Hepatocyte (in vitro differentiated cells): ENCODE data around the gene HOXC4. TPM values are rescaled to one million over a fixed set of nuclear protein-coding genes. Genes with fewer than 3 reads are reported as not detected.

Experiments used
- DNase-seq: peaks from one replicate; pipeline ENCODE4 v3.0.0-alpha.2; 2016; ENCODE audit warnings: low spot score
- H2AFZ ChIP-seq: fragments of 200-600 bp; sonication (generic); 2 replicates; pipeline ENCODE4 v1.6.0; 2016; ENCODE audit warnings: antibody characterized with exemption, mild to moderate bottlenecking
- H3K27ac ChIP-seq: fragments of 200-600 bp; sonication (generic); 2 replicates; pipeline ENCODE4 v1.5.1; 2016; ENCODE audit warnings: mild to moderate bottlenecking
- H3K27me3 ChIP-seq: fragments of 200-600 bp; sonication (generic); 2 replicates; pipeline ENCODE4 v1.6.1; 2016
- H3K36me3 ChIP-seq: fragments of 200-600 bp; sonication (generic); replicated peaks from 2 replicates; pipeline ENCODE4 v1.5.1; 2016; ENCODE audit warnings: low read depth; ENCODE audit not compliant: insufficient read depth
- H3K4me1 ChIP-seq: fragments of 200-600 bp; sonication (generic); 2 replicates; pipeline ENCODE4 v1.5.1; 2016; ENCODE audit warnings: mild to moderate bottlenecking, moderate library complexity; ENCODE audit not compliant: insufficient read depth
- H3K4me2 ChIP-seq: fragments of 200-600 bp; sonication (generic); 2 replicates; pipeline ENCODE4 v1.6.0; 2016
- H3K4me3 ChIP-seq: fragments of 200-600 bp; sonication (generic); 2 replicates; pipeline ENCODE4 v1.5.1; 2016; ENCODE audit warnings: mild to moderate bottlenecking
- H3K79me2 ChIP-seq: fragments of 200-600 bp; sonication (generic); 2 replicates; pipeline ENCODE4 v1.6.0; 2017; ENCODE audit warnings: mild to moderate bottlenecking
- H3K9me2 ChIP-seq: fragments of 200-600 bp; sonication (generic); replicated peaks from 2 replicates; pipeline ENCODE4 v1.6.0; 2017; ENCODE audit warnings: mild to moderate bottlenecking; ENCODE audit not compliant: insufficient read depth
- H3K9me3 ChIP-seq: fragments of 200-600 bp; sonication (generic); 2 replicates; pipeline ENCODE4 v1.5.1; 2016; ENCODE audit warnings: low read depth, mild to moderate bottlenecking
- H4K20me1 ChIP-seq: fragments of 200-600 bp; sonication (generic); 2 replicates; pipeline ENCODE4 v1.6.0; 2016; ENCODE audit warnings: mild to moderate bottlenecking; ENCODE audit not compliant: insufficient read depth, poor library complexity, severe bottlenecking
- EZH2 ChIP-seq: fragments of 200-600 bp; sonication (generic); IDR thresholded peaks from 2 replicates; pipeline ENCODE4 v1.6.1; 2016; ENCODE audit warnings: antibody characterized with exemption, mild to moderate bottlenecking, borderline replicate concordance
- EZH2phosphoT487 ChIP-seq: fragments of 200-600 bp; sonication (generic); IDR thresholded peaks from one replicate; pipeline ENCODE4 v1.6.1; 2018; ENCODE audit warnings: antibody characterized with exemption, mild to moderate bottlenecking, low read depth, moderate library complexity; ENCODE audit not compliant: unreplicated experiment, severe bottlenecking
- WGBS: methylation state at CpG from one replicate; pipeline ENCODE4 v1.1.6; 2016; ENCODE audit warnings: low lambda C conversion rate; ENCODE audit errors: missing lambda C conversion rate; 5-methylcytosine and 5-hydroxymethylcytosine counted together
- polyA plus RNA-seq: library from polyadenylated mRNA; unstranded; fragments of >200 nt; fragmentation: Nextera tagmentation; extraction: Ambion mirVana; gene quantifications from 2 replicates; pipeline ENCODE4 v1.2.1, GENCODE V29; 2016
- total RNA-seq: library from RNA; depleted of rRNA; stranded (reverse); fragments of >200 nt; gene quantifications from 2 replicates; pipeline ENCODE4 v1.2.3, GENCODE V29; 2014
- TF ChIP-seq, protein P1 (sequence below): fragments of 200-600 bp; sonication (generic); IDR thresholded peaks from 2 replicates; pipeline ENCODE4 v1.5.1; 2016; ENCODE audit warnings: antibody characterized with exemption, mild to moderate bottlenecking; ENCODE audit not compliant: poor library complexity

The HOXC4 gene
- total and polyA plus RNA-seq, 2 experiments from 2014 or later: 2.1 to 4.4 TPM

DNA sequence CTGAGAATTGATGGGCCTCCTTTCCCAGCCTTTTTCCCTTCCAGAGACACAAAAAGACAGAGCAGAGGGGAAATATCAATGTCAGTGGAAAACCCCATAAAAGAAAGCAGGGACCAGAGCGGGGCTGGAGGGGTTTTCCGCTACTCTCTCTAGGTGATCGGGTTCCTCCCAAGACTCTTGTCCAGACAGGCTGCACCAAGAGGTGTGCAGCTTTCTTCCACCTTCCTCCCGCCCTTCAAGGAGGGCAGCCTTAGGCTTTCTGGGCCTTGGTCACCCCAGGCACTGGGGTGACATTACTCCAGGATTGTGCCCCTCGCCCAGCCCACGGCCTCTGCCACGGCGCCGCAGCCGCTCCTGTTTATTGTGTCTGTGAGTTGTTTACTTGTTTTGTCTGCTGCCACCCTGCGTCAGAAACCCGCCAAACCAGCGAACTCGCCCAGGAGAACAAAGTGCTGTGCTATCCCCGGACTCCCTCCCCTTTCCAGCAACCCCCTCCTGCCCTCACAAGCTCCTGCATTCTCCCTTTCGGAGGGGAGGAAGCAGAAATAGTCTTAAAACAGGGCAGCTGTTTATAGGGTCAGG lies 32.1 kb upstream of the HOXC4 start:
- Histone ChIP-seq H3K9me2 (no peaks in the 10 kb centered on the region), H3K79me2 (peaks cover 63% of the 10 kb centered on the region), H3K4me2 (peak overlapping the region; percentile 90), H3K27me3 (peaks cover 86% of the 10 kb centered on the region), H3K36me3 (no peaks in the 10 kb centered on the region), H4K20me1 (no peaks in the 10 kb centered on the region), H3K4me3 (no peak overlapping the region), H3K9me3 (no peaks in the 10 kb centered on the region), H3K4me1 (peaks cover 23% of the 10 kb centered on the region), H3K27ac (peak overlapping the region; percentile 34), H2AFZ (no peak overlapping the region)
- 13% methylated on average over 16 of the region's 16 CpGs for WGBS
- DNase-seq: no peak
- TF ChIP-seq EZH2phosphoT487 (no peak), EZH2 (no peak)
- TF ChIP-seq, protein P1, sequence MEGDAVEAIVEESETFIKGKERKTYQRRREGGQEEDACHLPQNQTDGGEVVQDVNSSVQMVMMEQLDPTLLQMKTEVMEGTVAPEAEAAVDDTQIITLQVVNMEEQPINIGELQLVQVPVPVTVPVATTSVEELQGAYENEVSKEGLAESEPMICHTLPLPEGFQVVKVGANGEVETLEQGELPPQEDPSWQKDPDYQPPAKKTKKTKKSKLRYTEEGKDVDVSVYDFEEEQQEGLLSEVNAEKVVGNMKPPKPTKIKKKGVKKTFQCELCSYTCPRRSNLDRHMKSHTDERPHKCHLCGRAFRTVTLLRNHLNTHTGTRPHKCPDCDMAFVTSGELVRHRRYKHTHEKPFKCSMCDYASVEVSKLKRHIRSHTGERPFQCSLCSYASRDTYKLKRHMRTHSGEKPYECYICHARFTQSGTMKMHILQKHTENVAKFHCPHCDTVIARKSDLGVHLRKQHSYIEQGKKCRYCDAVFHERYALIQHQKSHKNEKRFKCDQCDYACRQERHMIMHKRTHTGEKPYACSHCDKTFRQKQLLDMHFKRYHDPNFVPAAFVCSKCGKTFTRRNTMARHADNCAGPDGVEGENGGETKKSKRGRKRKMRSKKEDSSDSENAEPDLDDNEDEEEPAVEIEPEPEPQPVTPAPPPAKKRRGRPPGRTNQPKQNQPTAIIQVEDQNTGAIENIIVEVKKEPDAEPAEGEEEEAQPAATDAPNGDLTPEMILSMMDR: peak; percentile 21

DNA sequence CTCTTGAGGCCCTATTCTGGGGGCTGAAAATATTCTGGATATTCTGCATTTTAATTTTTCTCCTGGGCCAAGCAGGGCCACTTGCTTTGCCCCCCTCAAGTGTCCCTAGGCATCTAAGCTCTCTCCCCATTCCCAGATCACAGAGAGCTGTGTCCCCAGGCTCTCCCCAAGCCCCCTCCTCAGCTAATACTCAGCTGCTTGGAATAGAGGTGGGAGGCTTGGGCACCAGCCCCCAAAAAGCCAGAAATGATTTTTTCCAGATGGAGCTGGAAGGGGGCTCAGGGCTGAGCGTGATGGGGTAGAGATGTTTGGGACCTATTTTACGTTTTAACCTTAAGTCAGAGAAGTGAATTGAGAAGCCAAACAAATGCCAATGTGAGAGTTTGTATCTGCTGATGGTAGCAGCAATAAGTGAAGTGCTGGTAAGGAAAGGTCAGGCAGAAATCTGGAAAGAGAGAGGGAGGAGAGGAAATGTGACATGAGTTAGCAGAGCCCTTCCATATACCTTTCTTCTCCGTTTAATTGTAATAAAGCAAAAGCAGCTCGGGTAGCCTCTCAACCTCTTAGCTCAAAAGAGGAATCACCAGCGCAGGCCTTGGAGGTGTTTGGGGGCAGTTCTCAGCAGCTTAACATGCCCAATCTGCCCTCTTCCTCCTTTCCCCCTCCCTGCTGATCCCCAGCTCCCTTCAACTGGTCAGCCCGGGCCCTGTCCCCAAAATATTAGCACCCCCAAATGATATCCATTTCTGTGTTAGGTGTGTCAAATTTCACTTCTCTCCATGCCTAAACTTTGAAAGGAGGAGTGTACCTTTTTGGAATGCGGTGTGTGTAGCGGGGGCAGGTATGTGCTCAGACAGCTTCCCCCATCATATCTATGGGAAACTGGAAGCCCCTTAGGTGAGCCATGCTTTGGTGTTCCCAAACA lies 30.4 kb upstream of the HOXC4 start:
- Histone ChIP-seq H3K27ac (no peak overlapping the region), H3K79me2 (peaks cover 67% of the 10 kb centered on the region), H2AFZ (no peak overlapping the region), H3K4me2 (peak overlapping the region; percentile 70), H3K9me2 (no peaks in the 10 kb centered on the region), H3K36me3 (no peaks in the 10 kb centered on the region), H3K9me3 (no peaks in the 10 kb centered on the region), H3K4me1 (peaks cover 27% of the 10 kb centered on the region), H3K4me3 (no peak overlapping the region), H3K27me3 (peaks cover 95% of the 10 kb centered on the region), H4K20me1 (no peaks in the 10 kb centered on the region)
- TF ChIP-seq EZH2phosphoT487 (no peak), EZH2 (peak; percentile 36)
- WGBS: 25% methylated on average over 8 of the region's 8 CpGs
- no peak for DNase-seq

DNA sequence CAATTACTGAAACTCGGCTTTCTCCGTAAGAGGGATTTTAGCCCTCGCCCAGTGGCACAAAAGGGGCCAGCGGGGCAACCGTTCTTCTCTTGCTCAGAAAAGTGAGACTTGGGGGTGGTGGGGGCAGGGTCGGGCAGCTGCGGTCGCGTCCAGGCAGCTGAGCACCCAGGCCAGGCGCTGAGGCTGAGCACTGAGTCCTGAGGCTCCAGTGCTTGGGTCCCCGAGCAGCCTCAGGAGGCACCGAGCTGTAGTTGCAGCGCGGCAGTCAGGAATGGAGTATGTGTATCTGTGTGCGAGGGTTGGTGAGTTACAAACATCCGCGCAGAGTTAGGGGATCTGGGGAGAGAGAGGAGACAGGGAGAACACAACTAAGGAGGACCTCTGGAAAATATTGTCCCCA lies 29.5 kb upstream of the HOXC4 start:
- Histone ChIP-seq H3K27me3 (peaks cover 97% of the 10 kb centered on the region), H3K4me1 (peaks cover 29% of the 10 kb centered on the region), H2AFZ (no peak overlapping the region), H4K20me1 (no peaks in the 10 kb centered on the region), H3K36me3 (no peaks in the 10 kb centered on the region), H3K9me3 (no peaks in the 10 kb centered on the region), H3K4me2 (peak overlapping the region; percentile 70), H3K9me2 (no peaks in the 10 kb centered on the region), H3K4me3 (no peak overlapping the region), H3K27ac (no peak overlapping the region), H3K79me2 (peaks cover 62% of the 10 kb centered on the region)
- 12% methylated on average over 17 of the region's 17 CpGs for whole genome bisulfite sequencing
- no peak for DNase-seq
- TF ChIP-seq EZH2phosphoT487: peak; percentile 34
- TF ChIP-seq, protein P1: no peak
